K562 (cell line): ENCODE data around the gene MYO1E. TPM values are rescaled to one million over a fixed set of nuclear protein-coding genes. Genes with fewer than 3 reads are reported as not detected.

Experiments used
- ATF1 ChIP-seq, 2 experiments: fragments of 450-650 bp in 1 of 2; IDR thresholded peaks; 2 replicates each; pipeline ENCODE4 v1.6.1; 2016; ENCODE audit warnings: missing compliant biosample characterization in 1 of 2, missing genetic modification characterization in 1 of 2
- HNRNPLL ChIP-seq: fragments of 200-400 bp; formaldehyde crosslinking; IDR thresholded peaks from 2 replicates; pipeline ENCODE4 v1.6.1; 2017; ENCODE audit warnings: low read length, low read depth, mild to moderate bottlenecking; ENCODE audit not compliant: poor library complexity, severe bottlenecking
- POLR2H ChIP-seq: IDR thresholded peaks from 2 replicates; pipeline ENCODE4 v1.6.1; 2016; ENCODE audit warnings: missing genetic modification characterization, low read depth, mild to moderate bottlenecking, control low read depth, missing compliant biosample characterization, moderate library complexity
- RBM25 ChIP-seq: fragments of 200-400 bp; formaldehyde crosslinking; IDR thresholded peaks from 2 replicates; pipeline ENCODE4 v1.6.1; 2018; ENCODE audit warnings: low read length, low read depth, moderate library complexity; ENCODE audit not compliant: severe bottlenecking
- RFX7 ChIP-seq: fragments of 250-450 bp; sonication (Bioruptor Pico); IDR thresholded peaks from 2 replicates; pipeline ENCODE4 v1.5.1; 2021; ENCODE audit warnings: mild to moderate bottlenecking
- SAFB2 ChIP-seq: fragments of 200-400 bp; formaldehyde crosslinking; IDR thresholded peaks from 2 replicates; pipeline ENCODE4 v1.6.1; 2018; ENCODE audit warnings: borderline replicate concordance, low read length, low read depth, moderate library complexity; ENCODE audit not compliant: severe bottlenecking
- SP2 ChIP-seq: IDR thresholded peaks from 2 replicates; pipeline ENCODE4 v1.6.1; 2011; ENCODE audit warnings: mild to moderate bottlenecking, low read depth, low read length, moderate library complexity; ENCODE audit not compliant: poor library complexity, severe bottlenecking; ENCODE audit errors: extremely low read depth
- TAF15 ChIP-seq: fragments of 200-400 bp; formaldehyde crosslinking; IDR thresholded peaks from 2 replicates; pipeline ENCODE4 v1.6.1; 2017; ENCODE audit warnings: mild to moderate bottlenecking, low read depth, low read length, moderate library complexity
- polyA plus RNA-seq, 8 experiments: library from polyadenylated mRNA; depleted of rRNA in 4 of 8; stranded (reverse) in 5 of 8; unstranded in 3 of 8; fragments of >200 nt; fragmentation: Nextera tagmentation in 2 of 8; fragmentation: Illumina TruSeq in 1 of 8; extraction: Ambion mirVana in 2 of 8; extraction: Trizol in 1 of 8; gene quantifications; 2 replicates each; pipeline versions ENCODE4 v1.2.1 to v1.2.3, GENCODE V29; 2011 to 2014; ENCODE audit warnings: inconsistent platforms in 1 of 8, missing spikeins in 1 of 8
- total RNA-seq, 7 experiments: library from RNA; depleted of rRNA in 6 of 7; stranded (reverse); fragments of >200 nt in 6 of 7; fragmentation: Illumina TruSeq in 2 of 7; extraction: Trizol in 2 of 7; gene quantifications; 2 replicates each; pipeline versions ENCODE4 v1.2.1 to v1.2.3, GENCODE V29; 2011 to 2021; ENCODE audit warnings: low replicate concordance in 1 of 7
- TF ChIP-seq, protein P1 (sequence below), 3 experiments: IDR thresholded peaks in 2 of 3; conservative IDR thresholded peaks in 1 of 3; 2 replicates each; pipeline ENCODE4 v1.5.1; 2011 to 2012; ENCODE audit warnings: low read length in 3 of 3, mild to moderate bottlenecking in 3 of 3, control low read depth in 2 of 3, improper control_type of control experiment in 1 of 3, inconsistent platforms in 1 of 3, low read depth in 1 of 3, mixed read lengths in 1 of 3, moderate library complexity in 1 of 3; ENCODE audit not compliant: insufficient read depth in 2 of 3
- TF ChIP-seq, protein P2 (sequence below): fragments of 450-650 bp; formaldehyde crosslinking; IDR thresholded peaks from 2 replicates; pipeline ENCODE4 v1.4.0; 2020; ENCODE audit warnings: mild to moderate bottlenecking
- TF ChIP-seq, protein P3 (sequence below): sonication (generic); formaldehyde crosslinking; IDR thresholded peaks from 2 replicates; pipeline ENCODE4 v1.8.1; 2023; ENCODE audit warnings: mild to moderate bottlenecking, missing genetic modification reagents, moderate library complexity
- TF ChIP-seq, protein P4 (sequence below): fragments of 450-650 bp; formaldehyde crosslinking; IDR thresholded peaks from 2 replicates; pipeline ENCODE4 v1.4.0; 2020; ENCODE audit warnings: mild to moderate bottlenecking, moderate library complexity
- TF ChIP-seq, protein P5 (sequence below): sonication (generic); formaldehyde crosslinking; IDR thresholded peaks from 2 replicates; pipeline ENCODE4 v1.8.1; 2023; ENCODE audit warnings: mild to moderate bottlenecking, missing genetic modification reagents
- TF ChIP-seq, protein P6 (sequence below): fragments of 450-650 bp; IDR thresholded peaks from 2 replicates; pipeline ENCODE4 v1.6.1; 2016; ENCODE audit warnings: missing biosample characterization, missing genetic modification characterization

MYO1E gene
- total and polyA plus RNA-seq, 9 of the 15 experiments (the other 6 are each of a cell fraction or from before 2014, with no cell fraction given) = under 0.01 to 0.44 (median 0.01) TPM; not detected in 6

DNA sequence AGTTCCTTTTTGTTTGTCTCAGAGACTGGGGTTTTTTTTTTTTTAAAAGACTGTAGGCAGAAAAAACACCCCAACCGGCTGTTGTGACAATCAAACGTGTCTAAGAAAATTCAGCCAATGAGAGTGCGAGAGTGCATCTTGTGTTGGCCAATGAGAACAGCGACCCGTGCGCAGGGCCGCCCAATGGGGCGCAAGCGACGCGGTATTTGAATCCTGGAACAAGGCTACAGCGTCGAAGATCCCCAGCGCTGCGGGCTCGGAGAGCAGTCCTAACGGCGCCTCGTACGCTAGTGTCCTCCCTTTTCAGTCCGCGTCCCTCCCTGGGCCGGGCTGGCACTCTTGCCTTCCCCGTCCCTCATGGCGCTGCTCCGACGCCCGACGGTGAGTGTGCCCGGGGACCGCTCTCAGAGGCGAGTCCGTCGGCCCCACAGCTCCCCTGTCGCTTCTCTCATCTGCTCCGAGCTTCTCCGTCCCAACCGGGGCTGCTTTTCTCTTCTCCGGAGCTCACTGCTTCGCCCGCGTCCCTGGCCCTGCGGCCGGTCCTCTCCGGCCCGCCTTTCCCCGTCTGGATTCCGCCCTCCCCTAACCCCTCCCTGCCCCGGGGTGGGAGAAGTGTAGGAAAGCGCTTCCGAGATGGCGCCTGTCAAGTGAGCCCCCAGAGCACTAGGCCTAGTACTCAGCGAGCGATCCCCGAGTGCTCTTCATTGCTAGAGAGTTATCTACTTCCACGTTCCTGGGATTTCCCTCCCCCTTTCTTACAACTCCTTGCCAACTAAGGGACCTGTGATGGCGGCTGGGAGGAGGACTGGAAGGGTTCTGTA is 267.5 kb downstream of the MYO1E start, which contains the start of gene CCNB2 (continued):
- TF ChIP-seq, protein P1, sequence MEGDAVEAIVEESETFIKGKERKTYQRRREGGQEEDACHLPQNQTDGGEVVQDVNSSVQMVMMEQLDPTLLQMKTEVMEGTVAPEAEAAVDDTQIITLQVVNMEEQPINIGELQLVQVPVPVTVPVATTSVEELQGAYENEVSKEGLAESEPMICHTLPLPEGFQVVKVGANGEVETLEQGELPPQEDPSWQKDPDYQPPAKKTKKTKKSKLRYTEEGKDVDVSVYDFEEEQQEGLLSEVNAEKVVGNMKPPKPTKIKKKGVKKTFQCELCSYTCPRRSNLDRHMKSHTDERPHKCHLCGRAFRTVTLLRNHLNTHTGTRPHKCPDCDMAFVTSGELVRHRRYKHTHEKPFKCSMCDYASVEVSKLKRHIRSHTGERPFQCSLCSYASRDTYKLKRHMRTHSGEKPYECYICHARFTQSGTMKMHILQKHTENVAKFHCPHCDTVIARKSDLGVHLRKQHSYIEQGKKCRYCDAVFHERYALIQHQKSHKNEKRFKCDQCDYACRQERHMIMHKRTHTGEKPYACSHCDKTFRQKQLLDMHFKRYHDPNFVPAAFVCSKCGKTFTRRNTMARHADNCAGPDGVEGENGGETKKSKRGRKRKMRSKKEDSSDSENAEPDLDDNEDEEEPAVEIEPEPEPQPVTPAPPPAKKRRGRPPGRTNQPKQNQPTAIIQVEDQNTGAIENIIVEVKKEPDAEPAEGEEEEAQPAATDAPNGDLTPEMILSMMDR (IDR thresholded peaks at IDR 0.05 in 2 of 3, conservative IDR thresholded peaks at IDR 0.05 in 1 of 3; ENCODE audit: insufficient read depth in 2 of 3, low read depth in 1 of 3, low read length in 3 of 3) = no peak
- TF ChIP-seq, protein P2, sequence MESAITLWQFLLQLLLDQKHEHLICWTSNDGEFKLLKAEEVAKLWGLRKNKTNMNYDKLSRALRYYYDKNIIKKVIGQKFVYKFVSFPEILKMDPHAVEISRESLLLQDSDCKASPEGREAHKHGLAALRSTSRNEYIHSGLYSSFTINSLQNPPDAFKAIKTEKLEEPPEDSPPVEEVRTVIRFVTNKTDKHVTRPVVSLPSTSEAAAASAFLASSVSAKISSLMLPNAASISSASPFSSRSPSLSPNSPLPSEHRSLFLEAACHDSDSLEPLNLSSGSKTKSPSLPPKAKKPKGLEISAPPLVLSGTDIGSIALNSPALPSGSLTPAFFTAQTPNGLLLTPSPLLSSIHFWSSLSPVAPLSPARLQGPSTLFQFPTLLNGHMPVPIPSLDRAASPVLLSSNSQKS = no peak
- TF ChIP-seq, protein P3, sequence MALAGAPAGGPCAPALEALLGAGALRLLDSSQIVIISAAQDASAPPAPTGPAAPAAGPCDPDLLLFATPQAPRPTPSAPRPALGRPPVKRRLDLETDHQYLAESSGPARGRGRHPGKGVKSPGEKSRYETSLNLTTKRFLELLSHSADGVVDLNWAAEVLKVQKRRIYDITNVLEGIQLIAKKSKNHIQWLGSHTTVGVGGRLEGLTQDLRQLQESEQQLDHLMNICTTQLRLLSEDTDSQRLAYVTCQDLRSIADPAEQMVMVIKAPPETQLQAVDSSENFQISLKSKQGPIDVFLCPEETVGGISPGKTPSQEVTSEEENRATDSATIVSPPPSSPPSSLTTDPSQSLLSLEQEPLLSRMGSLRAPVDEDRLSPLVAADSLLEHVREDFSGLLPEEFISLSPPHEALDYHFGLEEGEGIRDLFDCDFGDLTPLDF = peak; percentile 84
- TF ChIP-seq SP2 (peak; percentile 31), TAF15 (no peak), POLR2H (tag) (peak; percentile 89), HNRNPLL (peak; percentile 86), RBM25 (peak; percentile 85), ATF1 (CRISPR knock-in tag; IDR thresholded peaks at IDR 0.05) (no peak), ATF1 (tag; IDR thresholded peaks at IDR 0.05) (peak; percentile 89), SAFB2 (no peak), RFX7 (CRISPR knock-in tag) (no peak)
- TF ChIP-seq, protein P4, sequence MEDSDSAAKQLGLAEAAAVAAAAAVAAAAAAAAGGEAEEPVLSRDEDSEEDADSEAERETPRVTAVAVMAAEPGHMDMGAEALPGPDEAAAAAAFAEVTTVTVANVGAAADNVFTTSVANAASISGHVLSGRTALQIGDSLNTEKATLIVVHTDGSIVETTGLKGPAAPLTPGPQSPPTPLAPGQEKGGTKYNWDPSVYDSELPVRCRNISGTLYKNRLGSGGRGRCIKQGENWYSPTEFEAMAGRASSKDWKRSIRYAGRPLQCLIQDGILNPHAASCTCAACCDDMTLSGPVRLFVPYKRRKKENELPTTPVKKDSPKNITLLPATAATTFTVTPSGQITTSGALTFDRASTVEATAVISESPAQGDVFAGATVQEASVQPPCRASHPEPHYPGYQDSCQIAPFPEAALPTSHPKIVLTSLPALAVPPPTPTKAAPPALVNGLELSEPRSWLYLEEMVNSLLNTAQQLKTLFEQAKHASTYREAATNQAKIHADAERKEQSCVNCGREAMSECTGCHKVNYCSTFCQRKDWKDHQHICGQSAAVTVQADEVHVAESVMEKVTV (CRISPR knock-in tag) = no peak
- TF ChIP-seq, protein P5, sequence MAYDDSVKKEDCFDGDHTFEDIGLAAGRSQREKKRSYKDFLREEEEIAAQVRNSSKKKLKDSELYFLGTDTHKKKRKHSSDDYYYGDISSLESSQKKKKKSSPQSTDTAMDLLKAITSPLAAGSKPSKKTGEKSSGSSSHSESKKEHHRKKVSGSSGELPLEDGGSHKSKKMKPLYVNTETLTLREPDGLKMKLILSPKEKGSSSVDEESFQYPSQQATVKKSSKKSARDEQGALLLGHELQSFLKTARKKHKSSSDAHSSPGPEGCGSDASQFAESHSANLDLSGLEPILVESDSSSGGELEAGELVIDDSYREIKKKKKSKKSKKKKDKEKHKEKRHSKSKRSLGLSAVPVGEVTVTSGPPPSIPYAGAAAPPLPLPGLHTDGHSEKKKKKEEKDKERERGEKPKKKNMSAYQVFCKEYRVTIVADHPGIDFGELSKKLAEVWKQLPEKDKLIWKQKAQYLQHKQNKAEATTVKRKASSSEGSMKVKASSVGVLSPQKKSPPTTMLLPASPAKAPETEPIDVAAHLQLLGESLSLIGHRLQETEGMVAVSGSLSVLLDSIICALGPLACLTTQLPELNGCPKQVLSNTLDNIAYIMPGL (CRISPR knock-in tag) = peak; percentile 50; the same call in 1 of the 2 replicates
- TF ChIP-seq, protein P6, sequence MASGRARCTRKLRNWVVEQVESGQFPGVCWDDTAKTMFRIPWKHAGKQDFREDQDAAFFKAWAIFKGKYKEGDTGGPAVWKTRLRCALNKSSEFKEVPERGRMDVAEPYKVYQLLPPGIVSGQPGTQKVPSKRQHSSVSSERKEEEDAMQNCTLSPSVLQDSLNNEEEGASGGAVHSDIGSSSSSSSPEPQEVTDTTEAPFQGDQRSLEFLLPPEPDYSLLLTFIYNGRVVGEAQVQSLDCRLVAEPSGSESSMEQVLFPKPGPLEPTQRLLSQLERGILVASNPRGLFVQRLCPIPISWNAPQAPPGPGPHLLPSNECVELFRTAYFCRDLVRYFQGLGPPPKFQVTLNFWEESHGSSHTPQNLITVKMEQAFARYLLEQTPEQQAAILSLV (tag) = no peak
